K562 (cell line): ENCODE measurements around the gene NELFA. TPM values are rescaled to one million over a fixed set of nuclear protein-coding genes. Genes with fewer than 3 reads are reported as not detected.

Experiments
- ATAC-seq: fragments of 200-7000 bp; cut with Tn5 transposase; 3 replicates; pipeline ENCODE4 v1.9.1; 2020; ENCODE audit warnings: moderate library complexity
- BruUV-seq: library from RNA; stranded (reverse); fragments of 400-500 nt; replicated peaks from 2 replicates; lab custom pipeline; 2021; lab: Mats Ljungman, UMichigan
- CTCF ChIA-PET: fragments of 300-600 bp; formaldehyde crosslinking; extraction: SDS; loops from one replicate; lab custom pipeline; 2021; ENCODE audit warnings: low intra/inter-chr PET ratio; lab: Yijun Ruan, JAX
- POLR2A ChIA-PET: fragments of 300-600, 350-650 bp; sonication (Branson Sonifier 250); formaldehyde crosslinking; extraction: SDS; loops from one replicate; lab custom pipeline; 2021; ENCODE audit warnings: antibody characterized with exemption, inconsistent platforms; lab: Yijun Ruan, JAX
- DNase-seq, 4 experiments: peaks; one replicate each; pipeline versions ENCODE4 v3.0.0 to v3.0.0-alpha.2; 2011 to 2018; ENCODE audit warnings: low spot score in 3 of 4, mixed read lengths in 3 of 4; ENCODE audit errors: extremely low read depth in 1 of 4
- FAIRE-seq: peaks from 2 replicates; lab custom pipeline; 2011; peaks lifted over from hg19 to GRCh38; lab: Jason Lieb, UNC
- H2AFZ ChIP-seq: 2 replicates; pipeline ENCODE4 v1.6.0; 2011; ENCODE audit warnings: low read depth, low read length, control low read depth, inconsistent platforms
- H3K27ac ChIP-seq: fragments of 200-600 bp; 3 replicates; pipeline ENCODE4 v1.8.0; 2011; ENCODE audit warnings: low read depth, mild to moderate bottlenecking, control low read depth, inconsistent platforms, low read length, moderate library complexity, mixed read lengths; ENCODE audit errors: extremely low read depth
- H3K27me3 ChIP-seq, 2 experiments: fragments of 300-600 bp in 1 of 2; 2 replicates in 1 of 2; 3 replicates in 1 of 2; pipeline versions ENCODE4 v1.6.0 to v1.8.0; 2011; ENCODE audit warnings: inconsistent platforms in 2 of 2, low read length in 2 of 2, mild to moderate bottlenecking in 1 of 2, mixed read lengths in 1 of 2, moderate library complexity in 1 of 2; ENCODE audit not compliant: control insufficient read depth in 2 of 2, insufficient read depth in 2 of 2
- H3K36me3 ChIP-seq: fragments of 300-600 bp; 3 replicates; pipeline ENCODE4 v1.8.0; 2011; ENCODE audit warnings: mild to moderate bottlenecking, low read length, inconsistent platforms; ENCODE audit not compliant: control insufficient read depth, insufficient read depth
- H3K4me1 ChIP-seq, 2 experiments: fragments of 200-600 bp in 1 of 2; replicated peaks in 1 of 2; 2 replicates in 1 of 2; 3 replicates in 1 of 2; pipeline versions ENCODE4 v1.5.1 to v1.8.0; 2011; ENCODE audit warnings: inconsistent platforms in 2 of 2, low read length in 2 of 2, mild to moderate bottlenecking in 1 of 2, mixed read lengths in 1 of 2, moderate library complexity in 1 of 2; ENCODE audit not compliant: control insufficient read depth in 2 of 2, insufficient read depth in 2 of 2
- H3K4me2 ChIP-seq: 2 replicates; pipeline ENCODE4 v1.6.1; 2011; ENCODE audit warnings: low read length, control low read depth, inconsistent platforms, mixed read lengths; ENCODE audit not compliant: insufficient read depth
- H3K4me3 ChIP-seq: fragments of 200-600 bp; sonication (generic), shearing (Covaris generic); 2 replicates; pipeline ENCODE4 v1.5.1; 2016; ENCODE audit warnings: control low read depth, inconsistent platforms
- H3K79me2 ChIP-seq: fragments of 200-600 bp; 3 replicates; pipeline ENCODE4 v1.8.0; 2011; ENCODE audit warnings: low read length, inconsistent platforms; ENCODE audit not compliant: control insufficient read depth, insufficient read depth
- H3K9ac ChIP-seq, 2 experiments: 2 replicates each; pipeline versions ENCODE4 v1.6.0 to v1.6.1; 2011; ENCODE audit warnings: low read depth in 2 of 2, low read length in 2 of 2, control low read depth in 1 of 2, inconsistent platforms in 1 of 2, mild to moderate bottlenecking in 1 of 2, mixed read lengths in 1 of 2; ENCODE audit not compliant: insufficient read depth in 1 of 2
- H3K9me1 ChIP-seq: one replicate; pipeline ENCODE4 v1.6.0; 2011; ENCODE audit warnings: inconsistent platforms, mild to moderate bottlenecking, low read length, moderate library complexity; ENCODE audit not compliant: control insufficient read depth, insufficient read depth
- H3K9me3 ChIP-seq: replicated peaks from 2 replicates; pipeline ENCODE4 v1.5.1; 2011; ENCODE audit warnings: low read depth, low read length, inconsistent platforms; ENCODE audit not compliant: control insufficient read depth, insufficient read depth
- H4K20me1 ChIP-seq: replicated peaks from 2 replicates; pipeline ENCODE4 v1.6.1; 2011; ENCODE audit warnings: low read length, inconsistent platforms, mixed read lengths; ENCODE audit not compliant: control insufficient read depth, insufficient read depth
- ATF1 ChIP-seq, 2 experiments: fragments of 450-650 bp in 1 of 2; IDR thresholded peaks; 2 replicates each; pipeline ENCODE4 v1.6.1; 2016; ENCODE audit warnings: missing compliant biosample characterization in 1 of 2, missing genetic modification characterization in 1 of 2
- CREB3L1 ChIP-seq: fragments of 450-650 bp; IDR thresholded peaks from 2 replicates; pipeline ENCODE4 v1.6.1; 2014; ENCODE audit warnings: low read depth, mild to moderate bottlenecking, moderate library complexity, borderline replicate concordance
- CTCFL ChIP-seq: IDR thresholded peaks from 2 replicates; pipeline ENCODE4 v1.6.1; 2011; ENCODE audit warnings: borderline replicate concordance, low read depth, mild to moderate bottlenecking, moderate library complexity, low read length; ENCODE audit not compliant: insufficient read depth, poor library complexity, severe bottlenecking
- ESRRA ChIP-seq: fragments of 450-650 bp; IDR thresholded peaks from 2 replicates; pipeline ENCODE4 v1.6.1; 2014; ENCODE audit warnings: low read depth, mild to moderate bottlenecking, moderate library complexity, borderline replicate concordance
- HMGN3 ChIP-seq: IDR thresholded peaks from 2 replicates; pipeline ENCODE4 v1.6.1; 2011; ENCODE audit warnings: borderline replicate concordance, low read depth, mild to moderate bottlenecking, mixed read lengths, low read length; ENCODE audit not compliant: insufficient read length; ENCODE audit errors: extremely low read depth
- PHF20 ChIP-seq: fragments of 450-650 bp; IDR thresholded peaks from 2 replicates; pipeline ENCODE4 v1.6.1; 2018; ENCODE audit not compliant: partially characterized antibody
- STAT6 ChIP-seq: sonication (generic); formaldehyde crosslinking; IDR thresholded peaks from 2 replicates; pipeline ENCODE4 v1.8.1; 2023; ENCODE audit warnings: mild to moderate bottlenecking, missing genetic modification reagents
- TFE3 ChIP-seq: fragments of 450-650 bp; formaldehyde crosslinking; IDR thresholded peaks from 2 replicates; pipeline ENCODE4 v1.4.0; 2020; ENCODE audit warnings: mild to moderate bottlenecking, mixed read lengths
- TRIM24 ChIP-seq, 2 experiments: fragments of 450-650 bp; IDR thresholded peaks; 2 replicates each; pipeline ENCODE4 v1.6.1; 2016
- ZNF740 ChIP-seq, 3 experiments: fragments of 200-800 bp in 1 of 3; sonication (Bioruptor generic) in 1 of 3; sonication (generic) in 1 of 3; formaldehyde crosslinking in 1 of 3; IDR thresholded peaks; 2 replicates each; pipeline versions ENCODE4 v1.6.1 to v1.8.0; 2016 to 2022; ENCODE audit warnings: mild to moderate bottlenecking in 2 of 3, missing compliant biosample characterization in 2 of 3, missing genetic modification characterization in 2 of 3, missing genetic modification reagents in 1 of 3
- WGBS: fragments of 100-300 bp; shearing (Covaris generic); methylation state at CpG from one replicate; pipeline ENCODE4 v1.1.6; 2016; ENCODE audit warnings: low coverage, mixed read lengths; ENCODE audit not compliant: insufficient coverage; ENCODE audit errors: missing lambda C conversion rate; 5-methylcytosine and 5-hydroxymethylcytosine counted together
- in situ Hi-C: fragments of 300-500 bp; cut with MboI; formaldehyde crosslinking; loops from 4 replicates; pipeline ENCODE4 v1.15.0; 2018; ENCODE audit warnings: inconsistent platforms, mixed read lengths
- intact Hi-C: fragments of 100-400 bp; cut with micrococcal nuclease; formaldehyde crosslinking; loops from 2 replicates; pipeline ENCODE4 v1.14.2; 2022
- polyA plus RNA-seq, 8 experiments: library from polyadenylated mRNA; depleted of rRNA in 4 of 8; stranded (reverse) in 5 of 8; unstranded in 3 of 8; fragments of >200 nt; fragmentation: Nextera tagmentation in 2 of 8; fragmentation: Illumina TruSeq in 1 of 8; extraction: Ambion mirVana in 2 of 8; extraction: Trizol in 1 of 8; gene quantifications; 2 replicates each; pipeline versions ENCODE4 v1.2.1 to v1.2.3, GENCODE V29; 2011 to 2014; ENCODE audit warnings: inconsistent platforms in 1 of 8, missing spikeins in 1 of 8
- total RNA-seq, 7 experiments: library from RNA; depleted of rRNA in 6 of 7; stranded (reverse); fragments of >200 nt in 6 of 7; fragmentation: Illumina TruSeq in 2 of 7; extraction: Trizol in 2 of 7; gene quantifications; 2 replicates each; pipeline versions ENCODE4 v1.2.1 to v1.2.3, GENCODE V29; 2011 to 2021; ENCODE audit warnings: low replicate concordance in 1 of 7

The NELFA gene
- total and polyA plus RNA-seq, 9 of the 15 experiments (the other 6 are each of a cell fraction or from before 2014, with no cell fraction given), result 0.76 to 59.6 (median 14.8) TPM

- Histone ChIP-seq H3K9me3 (no peaks in the 10 kb centered on the region), H3K79me2 (no peaks in the 10 kb centered on the region), H3K27ac (no peak overlapping the region), H3K4me3 (no peak overlapping the region), H3K4me1 (peaks cover 2 to 22% of the 10 kb centered on the region in 2 experiments; a peak in 4 of 5 replicates), H4K20me1 (peaks cover 15% of the 10 kb centered on the region), H2AFZ (no peak overlapping the region), H3K9me1 (no peaks in the 10 kb centered on the region), H3K36me3 (peaks cover 98% of the 10 kb centered on the region), H3K9ac (no peak overlapping the region), H3K4me2 (no peak overlapping the region), H3K27me3 (no peaks in the 10 kb centered on the region)
- in situ Hi-C loops (no loop called here), intact Hi-C loops (no loop called here)
- DNase-seq (no peak), ATAC-seq (no peak), FAIRE-seq (no peak)
- CTCF ChIA-PET, result interaction anchor here (0.6 kb wide), 1 partner anchor 30 kb away, joined by 3 read pairs; no protein-coding TSS in a partner anchor
- 93% methylated on average over 39 of the region's 45 CpGs for WGBS
- POLR2A ChIA-PET, result interaction anchor here (0.7 to 1.1 kb wide), 4 partner anchors 8 to 94 kb away, joined by 3 to 4 read pairs (median 3); no protein-coding TSS in a partner anchor
- BruUV-seq, result TSS peak; percentile 36
- TF ChIP-seq STAT6 (CRISPR knock-in tag) (no peak), ATF1 (CRISPR knock-in tag; IDR thresholded peaks at IDR 0.05) (no peak), ATF1 (tag; IDR thresholded peaks at IDR 0.05) (no peak), HMGN3 (peak; percentile 29), ZNF740 (CRISPR knock-in tag; IDR thresholded peaks at IDR 0.05) (no peak), ZNF740 (tag; IDR thresholded peaks at IDR 0.05) (no peak), CREB3L1 (no peak), TRIM24 (IDR thresholded peaks at IDR 0.05) (no peak), CTCFL (no peak), PHF20 (no peak), ESRRA (no peak), TFE3 (CRISPR knock-in tag) (no peak)
Observed at GRCh38 chr4:1978741-1979476, 29.9 kb downstream of the NELFA start.
